Thoracic aorta (tissue), 2 donors: ENCODE data around the gene TSSK2. TPM values are rescaled to one million over a fixed set of nuclear protein-coding genes. Genes with fewer than 3 reads are reported as not detected.

Experiments used
- ATAC-seq: fragments of 150-250 bp; one replicate; pipeline ENCODE4 v1.8.0; 2017; ENCODE audit warnings: low read depth; ENCODE audit not compliant: insufficient number of reproducible peaks, low FRiP score
- DNase-seq: peaks from one replicate; pipeline ENCODE4 v3.0.0-alpha.2; 2020; ENCODE audit warnings: low spot score
- H3K27ac ChIP-seq, 2 donors: fragments of 200-600 bp; sonication (generic); 1 replicate in 1 of 2; 2 replicates in 1 of 2; pipeline ENCODE4 v1.5.1; 2016; ENCODE audit warnings: mild to moderate bottlenecking in 2 of 2, moderate library complexity in 2 of 2
- H3K27me3 ChIP-seq: fragments of 200-600 bp; sonication (generic); replicated peaks from 2 replicates; pipeline ENCODE4 v1.6.0; 2016; ENCODE audit warnings: mild to moderate bottlenecking; ENCODE audit not compliant: insufficient read depth
- H3K36me3 ChIP-seq: fragments of 200-600 bp; sonication (generic); one replicate; pipeline ENCODE4 v1.5.1; 2016
- H3K4me1 ChIP-seq, 2 donors: fragments of 200-600 bp; sonication (generic); 1 replicate in 1 of 2; 2 replicates in 1 of 2; pipeline versions ENCODE4 v1.5.1 to v1.6.0; 2016; ENCODE audit warnings: low read depth in 2 of 2, mild to moderate bottlenecking in 1 of 2; ENCODE audit not compliant: control insufficient read depth in 1 of 2
- H3K4me3 ChIP-seq: fragments of 200-600 bp; sonication (generic); 2 replicates; pipeline ENCODE4 v1.5.1; 2016; ENCODE audit warnings: mild to moderate bottlenecking
- H3K9me3 ChIP-seq: fragments of 200-600 bp; sonication (generic); 2 replicates; pipeline ENCODE4 v1.5.1; 2016
- total RNA-seq, 2 donors: library from RNA; depleted of rRNA; stranded (reverse); fragments of >200 nt; gene quantifications; one replicate each; pipeline versions ENCODE4 v1.1.0 to v1.2.3, GENCODE V29; 2016
- TF ChIP-seq, protein P1 (sequence below): fragments of 200-600 bp; sonication (generic); IDR thresholded peaks from one replicate; pipeline ENCODE4 v1.5.1; 2019; ENCODE audit warnings: antibody characterized with exemption

TSSK2 gene
- total RNA-seq, 2 donors from 2014 or later = not detected

DNA sequence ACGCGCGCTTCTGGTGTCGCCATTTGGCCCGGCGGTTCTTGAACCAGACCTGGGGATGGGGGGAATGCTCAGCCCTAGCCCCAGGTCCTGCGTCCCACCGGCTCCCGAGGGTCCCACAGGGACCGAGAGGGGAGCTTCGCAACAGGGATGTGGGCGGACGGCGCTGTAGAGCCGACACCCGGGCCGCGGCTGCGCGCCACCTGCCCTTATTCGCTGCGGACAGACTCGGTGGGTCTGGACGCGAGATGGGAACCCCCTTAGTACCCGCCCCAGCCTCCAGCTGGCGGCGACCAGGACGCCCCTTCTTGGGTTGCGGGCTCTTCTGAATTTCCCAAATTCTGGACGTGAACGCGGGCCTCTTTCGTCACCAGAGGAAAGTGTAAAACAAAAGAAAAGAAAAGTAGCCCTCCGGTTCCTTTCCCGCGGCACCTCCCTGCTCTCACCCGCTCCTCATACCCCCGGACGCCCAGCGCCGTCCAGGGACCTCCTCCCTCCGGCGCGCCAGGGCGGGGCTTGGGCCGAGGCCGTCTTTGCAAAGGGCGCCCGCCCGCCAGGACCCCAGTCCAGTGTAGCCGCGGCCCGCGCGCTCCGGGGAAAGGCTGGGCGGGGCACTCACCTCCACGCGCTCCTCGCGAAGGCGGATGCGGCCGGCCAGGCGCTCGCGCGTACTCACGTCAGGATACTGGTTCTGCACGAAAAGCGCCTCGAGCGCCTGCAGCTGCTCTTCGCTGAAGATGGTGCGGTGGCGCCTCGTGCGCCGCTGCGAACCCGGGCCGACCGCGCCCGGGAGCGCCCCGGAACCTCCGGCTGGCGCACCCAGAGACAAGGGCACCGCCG lies 18.2 kb downstream of the TSSK2 start:
- no peak for ATAC-seq
- Histone ChIP-seq H3K36me3 (no peaks in the 10 kb centered on the region), H3K4me3 (peak overlapping the region; percentile 42), H3K27ac (no peak overlapping the region), H3K27me3 (peaks cover 11% of the 10 kb centered on the region), H3K4me1 (peaks cover 3 to 9% of the 10 kb centered on the region in 2 donors), H3K9me3 (no peaks in the 10 kb centered on the region)
- TF ChIP-seq, protein P1, sequence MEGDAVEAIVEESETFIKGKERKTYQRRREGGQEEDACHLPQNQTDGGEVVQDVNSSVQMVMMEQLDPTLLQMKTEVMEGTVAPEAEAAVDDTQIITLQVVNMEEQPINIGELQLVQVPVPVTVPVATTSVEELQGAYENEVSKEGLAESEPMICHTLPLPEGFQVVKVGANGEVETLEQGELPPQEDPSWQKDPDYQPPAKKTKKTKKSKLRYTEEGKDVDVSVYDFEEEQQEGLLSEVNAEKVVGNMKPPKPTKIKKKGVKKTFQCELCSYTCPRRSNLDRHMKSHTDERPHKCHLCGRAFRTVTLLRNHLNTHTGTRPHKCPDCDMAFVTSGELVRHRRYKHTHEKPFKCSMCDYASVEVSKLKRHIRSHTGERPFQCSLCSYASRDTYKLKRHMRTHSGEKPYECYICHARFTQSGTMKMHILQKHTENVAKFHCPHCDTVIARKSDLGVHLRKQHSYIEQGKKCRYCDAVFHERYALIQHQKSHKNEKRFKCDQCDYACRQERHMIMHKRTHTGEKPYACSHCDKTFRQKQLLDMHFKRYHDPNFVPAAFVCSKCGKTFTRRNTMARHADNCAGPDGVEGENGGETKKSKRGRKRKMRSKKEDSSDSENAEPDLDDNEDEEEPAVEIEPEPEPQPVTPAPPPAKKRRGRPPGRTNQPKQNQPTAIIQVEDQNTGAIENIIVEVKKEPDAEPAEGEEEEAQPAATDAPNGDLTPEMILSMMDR = no peak
- no peak for DNase-seq

DNA sequence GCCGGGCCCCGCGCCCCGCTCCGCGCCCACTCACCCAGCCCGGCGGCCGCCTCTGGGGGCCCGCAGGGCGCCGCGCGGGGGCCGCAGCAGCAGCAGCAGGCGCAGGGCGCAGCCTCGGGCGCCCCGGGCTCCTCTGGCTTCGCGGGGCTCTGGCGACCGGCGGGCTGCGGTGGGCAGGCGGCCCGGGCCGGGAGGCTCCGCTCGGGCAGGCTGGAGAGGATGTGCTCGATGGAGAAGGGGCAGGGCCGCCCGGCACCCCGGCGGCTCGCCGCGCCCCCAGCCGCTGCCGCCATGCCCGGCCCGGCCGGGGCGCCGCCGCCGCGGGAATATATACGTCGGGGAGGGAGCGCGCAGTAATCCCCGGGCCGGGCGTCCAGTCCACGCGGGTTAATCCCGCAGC lies 18.9 kb downstream of the TSSK2 start, which contains the start of gene GSC2:
Gene GSC2 (minus strand): TSS at position 302 of the 400 bp plus-strand sequence. CDS start 9 bp downstream, at position 293.
- H3K36me3 ChIP-seq = no peaks in the 10 kb centered on the region
- TF ChIP-seq, protein P1 = no peak
- no peak within 1 kb of the TSS for H3K27ac ChIP-seq
- no peaks in the 10 kb centered on the region for H3K9me3 ChIP-seq
- peak within 1 kb of the TSS; percentile 42 for H3K4me3 ChIP-seq
- H3K4me1 ChIP-seq = peaks cover 3 to 9% of the 10 kb centered on the region in 2 donors
- peaks cover 11% of the 10 kb centered on the region for H3K27me3 ChIP-seq
- DNase-seq (no peak), ATAC-seq (no peak)

DNA sequence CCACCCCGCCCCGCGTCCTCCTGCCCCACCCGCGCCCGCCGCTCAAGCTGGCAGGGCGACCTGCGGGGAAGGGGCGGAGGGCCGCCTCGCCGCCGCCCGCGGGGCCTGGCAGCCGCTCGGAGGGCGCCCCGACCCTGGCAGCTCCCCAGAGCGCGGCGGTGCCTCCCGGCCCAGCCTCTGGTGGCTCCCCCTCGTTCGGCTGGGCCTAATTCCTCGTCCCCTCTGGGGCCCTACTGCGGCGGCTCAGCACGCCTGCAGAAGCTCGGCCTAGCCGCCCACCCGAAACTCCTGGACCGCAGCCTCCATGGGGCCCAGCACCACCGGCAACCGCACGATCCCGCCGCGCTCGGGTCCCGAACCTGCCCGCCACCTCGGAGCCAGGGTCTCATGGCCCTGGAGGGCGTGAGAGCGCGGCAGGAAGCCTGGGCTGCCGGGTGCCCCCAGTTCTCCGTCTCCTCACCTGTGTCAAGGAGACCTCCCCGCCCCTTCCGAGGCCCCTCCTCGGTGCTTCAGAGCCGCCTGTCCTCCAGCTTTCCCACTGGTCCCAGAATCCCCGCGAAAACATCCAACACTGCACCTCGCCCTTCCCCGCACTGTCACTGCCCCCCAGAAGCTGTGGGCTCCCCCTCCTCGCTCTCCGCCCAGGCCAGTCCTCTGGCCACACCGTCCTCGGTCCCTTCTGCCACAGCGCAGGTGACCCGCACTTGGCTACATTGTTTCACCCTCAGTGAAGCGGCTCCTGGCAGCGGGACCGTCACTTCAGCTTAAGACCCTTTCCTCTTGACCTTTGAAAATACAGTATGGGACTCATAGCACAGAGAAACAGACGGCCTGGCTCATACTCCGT lies 19.6 kb downstream of the TSSK2 start:
- Histone ChIP-seq H3K9me3 (no peaks in the 10 kb centered on the region), H3K4me3 (no peak overlapping the region), H3K36me3 (no peaks in the 10 kb centered on the region), H3K4me1 (peaks cover 3 to 9% of the 10 kb centered on the region in 2 donors), H3K27ac (no peak overlapping the region), H3K27me3 (peaks cover 11% of the 10 kb centered on the region)
- DNase-seq (no peak), ATAC-seq (no peak)
- TF ChIP-seq, protein P1 = no peak

DNA sequence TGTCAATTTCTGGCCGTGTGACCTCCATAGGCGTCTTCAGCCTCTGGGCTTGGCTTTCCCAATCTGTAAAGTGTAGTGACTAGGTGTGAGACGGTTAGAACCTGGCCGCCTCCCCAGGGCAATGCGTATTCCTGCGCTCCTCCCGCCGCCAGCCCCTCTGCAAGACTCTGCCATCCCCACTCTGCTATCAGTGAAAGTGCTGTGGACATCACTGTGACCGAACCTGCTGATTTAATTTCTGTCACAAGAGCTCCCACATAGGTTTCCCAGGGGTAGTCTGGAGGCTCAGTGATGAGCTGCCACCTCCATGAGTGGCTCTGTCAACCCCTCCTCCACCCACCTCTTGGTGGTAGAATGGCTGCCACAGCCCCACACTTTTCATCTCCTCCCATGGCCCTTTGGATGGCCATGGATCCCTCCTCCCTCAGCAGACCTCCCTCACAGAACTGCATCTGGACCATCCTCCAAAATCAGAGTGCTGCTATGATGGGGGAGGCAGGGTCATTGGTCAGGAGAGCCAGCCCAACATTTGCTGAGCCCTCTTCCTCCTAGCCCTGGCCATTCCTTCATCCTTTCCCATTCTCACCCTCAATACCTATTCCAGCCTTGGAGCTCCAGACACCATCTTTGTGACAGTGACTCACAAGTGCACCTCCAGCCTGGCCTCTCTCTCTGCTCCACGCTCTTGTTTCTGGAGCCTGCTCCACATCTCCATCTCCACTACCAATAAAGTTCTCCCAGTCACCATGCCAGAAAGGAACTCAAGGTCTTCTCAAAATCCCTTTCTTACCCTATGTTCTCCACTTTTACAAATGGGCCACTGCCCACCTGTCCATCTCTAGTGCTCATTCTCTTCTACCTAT lies 20.5 kb downstream of the TSSK2 start:
- H3K27me3 ChIP-seq = peaks cover 11% of the 10 kb centered on the region
- TF ChIP-seq, protein P1 = no peak
- no peak overlapping the region for H3K27ac ChIP-seq
- no peaks in the 10 kb centered on the region for H3K9me3 ChIP-seq
- H3K4me1 ChIP-seq = peaks cover 3 to 9% of the 10 kb centered on the region in 2 donors
- H3K4me3 ChIP-seq = no peak overlapping the region
- no peaks in the 10 kb centered on the region for H3K36me3 ChIP-seq
- no peak for DNase-seq
- no peak for ATAC-seq
